Inflammatory macrophage treated with lipopolysaccharide for 4 hours (primary cell): ENCODE measurements around the gene DNASE2B.

Experiments used
- DNase-seq: peaks from one replicate; pipeline ENCODE4 v3.0.0-alpha.2; 2020

The DNASE2B gene

GRCh38 chr1:84376000-84376910, 22.0 kb upstream of the DNASE2B start:
- no peak for DNase-seq

DNA sequence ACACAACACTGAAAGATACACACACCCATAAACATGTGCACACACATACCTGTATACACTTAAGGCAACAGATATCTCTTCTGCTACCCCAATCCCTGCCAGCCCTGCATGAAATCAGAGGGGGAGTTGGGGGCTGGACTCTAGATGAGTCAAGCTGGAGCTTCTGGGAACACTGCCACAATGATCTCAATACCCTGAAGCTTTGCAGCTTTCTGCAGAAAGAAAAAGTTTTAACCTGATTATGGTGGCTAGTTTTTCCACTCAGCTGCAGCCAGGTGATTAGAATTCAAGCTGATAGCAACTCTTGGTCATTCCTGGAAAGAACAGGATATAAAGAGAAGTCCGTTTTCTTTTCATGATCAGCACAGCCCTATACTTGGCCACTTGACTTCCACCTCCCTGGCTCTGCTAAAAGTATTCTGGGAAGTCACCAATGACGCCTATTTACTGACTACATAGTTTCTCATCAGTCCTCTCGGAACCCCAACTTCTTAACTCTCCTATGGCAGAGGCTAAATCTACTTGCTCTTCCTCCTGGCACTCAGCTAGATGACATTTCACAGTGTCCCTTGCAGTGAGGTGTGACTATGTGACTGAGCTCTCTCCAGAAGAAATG, 20.7 kb upstream of the DNASE2B start:
- DNase-seq, result no peak

DNA sequence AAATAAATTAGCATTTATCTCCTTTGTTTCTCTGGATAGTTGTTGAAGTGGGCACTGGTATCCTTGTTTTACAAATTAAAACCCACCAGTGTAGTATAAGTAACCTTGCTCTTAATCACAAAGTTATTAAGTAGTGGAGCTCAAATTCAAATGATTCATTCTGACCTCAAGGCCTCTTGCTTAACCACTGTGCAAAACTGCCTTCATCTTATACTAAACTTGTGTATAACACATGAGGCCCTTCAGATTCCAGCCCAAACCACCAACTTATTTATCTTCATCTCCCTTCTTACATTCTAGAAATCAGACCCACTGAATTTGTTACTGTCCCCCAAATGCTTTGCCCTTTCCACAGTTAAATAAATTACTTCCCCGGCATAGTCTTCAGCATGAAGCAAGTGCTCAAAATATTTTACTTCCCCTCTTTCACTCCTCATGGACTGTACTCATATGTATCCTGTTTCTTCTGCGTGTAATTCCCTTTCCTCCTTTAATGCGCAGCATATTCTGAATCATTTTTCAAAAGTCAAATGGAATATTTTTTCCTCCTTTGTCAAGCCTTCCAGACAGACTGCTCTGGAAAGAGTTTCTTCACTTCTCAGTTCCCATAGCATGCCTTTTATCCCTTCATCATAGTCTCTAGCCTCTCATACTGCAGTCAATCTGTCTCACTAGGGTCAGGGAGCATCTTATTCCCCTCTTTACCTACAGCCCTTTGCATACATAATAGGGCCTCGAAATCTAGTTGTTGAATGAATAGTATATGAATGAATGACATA, 19.0 kb upstream of the DNASE2B start:
- peak; percentile 57 for DNase-seq

DNA sequence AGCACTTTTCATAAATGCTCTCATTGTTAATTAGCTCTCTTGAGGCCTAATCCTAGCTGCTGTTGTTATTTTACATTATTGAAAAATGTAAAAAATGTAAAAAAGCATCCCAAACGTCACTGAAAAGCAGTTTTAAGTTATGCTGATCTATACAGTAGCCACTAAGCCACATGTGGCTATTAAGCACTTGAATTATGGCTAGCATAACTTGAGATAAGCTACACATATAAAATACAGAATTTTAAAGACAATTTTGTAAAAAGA, 18.4 kb upstream of the DNASE2B start:
- DNase-seq, result no peak

DNA sequence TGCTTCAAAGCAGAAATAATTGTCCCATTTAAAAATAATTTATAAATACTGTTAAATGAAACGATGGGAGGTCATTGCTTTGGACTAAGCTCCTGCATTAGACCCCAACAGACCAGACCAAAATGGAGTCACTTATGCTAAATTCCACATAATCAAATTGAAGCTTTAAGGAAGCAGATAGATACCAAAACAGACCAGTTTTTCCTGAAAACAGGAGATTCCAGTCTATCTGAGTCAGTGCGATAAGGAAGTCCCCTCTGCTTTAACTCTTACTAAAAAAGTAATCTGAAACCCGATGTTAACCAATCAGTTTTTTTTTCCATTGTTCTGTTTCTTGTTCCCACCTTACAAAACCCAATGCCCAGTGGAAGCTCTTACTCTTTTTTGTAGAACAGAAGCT, 16.2 kb upstream of the DNASE2B start:
- DNase-seq, result no peak

GRCh38 chr1:84385347-84385746, 12.9 kb upstream of the DNASE2B start:
- no peak for DNase-seq

DNA sequence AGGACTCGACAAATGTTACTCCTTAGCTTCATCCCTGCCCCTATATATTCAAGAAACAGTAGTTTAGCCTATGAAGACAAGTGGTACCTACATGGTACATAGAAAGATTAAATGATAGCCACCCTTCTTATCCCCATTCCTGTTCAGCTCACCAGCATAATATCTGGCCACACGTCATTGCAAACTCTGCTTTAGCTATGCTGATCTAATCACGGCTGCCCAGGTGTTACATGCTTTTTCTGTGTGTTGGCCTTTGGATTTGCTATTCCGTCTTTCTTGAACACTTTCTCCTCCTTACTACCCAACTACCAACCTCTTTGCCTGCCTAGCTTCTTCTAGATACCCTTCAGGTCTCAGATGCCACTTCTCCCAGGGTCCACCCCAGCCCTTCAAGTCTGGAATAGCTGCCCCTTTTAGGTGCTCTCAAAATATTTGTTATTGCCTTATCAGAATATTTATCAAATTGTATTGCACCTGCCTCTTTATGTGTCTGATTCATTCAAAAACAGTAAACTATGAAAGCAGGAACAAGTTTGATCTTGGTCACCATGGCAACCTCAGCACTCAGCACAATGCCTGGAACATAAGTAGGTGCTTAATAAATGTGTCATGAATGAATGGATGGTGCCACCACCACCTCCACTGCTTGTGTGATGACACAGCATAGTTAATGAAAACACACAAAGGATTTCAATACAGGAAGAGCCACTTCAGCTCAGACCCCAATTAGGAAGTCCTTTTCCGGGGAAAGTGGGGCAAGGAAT, 11.4 kb upstream of the DNASE2B start:
- DNase-seq, result no peak

DNA sequence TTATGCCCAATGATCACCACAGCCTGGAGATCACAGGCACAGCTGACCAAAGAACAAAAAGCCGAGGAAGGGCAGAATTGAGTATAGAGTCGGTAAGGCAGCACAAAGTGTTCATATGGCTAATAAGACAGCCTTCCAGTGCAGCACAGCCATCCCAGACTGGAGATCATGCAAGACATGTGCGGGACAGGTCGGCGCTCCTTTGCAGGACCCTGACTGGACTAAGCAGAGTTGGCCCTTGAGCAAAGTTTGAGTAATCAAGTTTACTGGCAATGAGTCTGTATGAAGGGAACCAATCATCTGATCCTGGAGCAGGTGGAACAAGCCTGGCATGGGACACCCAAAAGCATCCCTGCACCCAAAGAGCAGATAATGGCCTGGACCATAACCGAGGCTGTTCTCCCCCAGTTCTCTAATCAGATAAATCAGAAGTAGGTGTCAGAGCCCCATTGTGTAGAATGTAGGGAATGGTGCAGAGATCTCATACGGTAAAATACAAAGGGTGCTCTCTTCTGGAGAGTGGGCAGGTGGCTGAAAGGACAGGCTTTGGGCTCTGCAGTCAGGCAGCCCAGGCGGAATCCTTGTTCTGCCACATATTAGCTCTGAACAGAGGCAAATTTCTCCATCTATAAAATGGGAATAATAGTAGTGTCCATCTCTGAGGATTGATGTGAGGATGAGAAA, 10.7 kb upstream of the DNASE2B start:
- no peak for DNase-seq

DNA sequence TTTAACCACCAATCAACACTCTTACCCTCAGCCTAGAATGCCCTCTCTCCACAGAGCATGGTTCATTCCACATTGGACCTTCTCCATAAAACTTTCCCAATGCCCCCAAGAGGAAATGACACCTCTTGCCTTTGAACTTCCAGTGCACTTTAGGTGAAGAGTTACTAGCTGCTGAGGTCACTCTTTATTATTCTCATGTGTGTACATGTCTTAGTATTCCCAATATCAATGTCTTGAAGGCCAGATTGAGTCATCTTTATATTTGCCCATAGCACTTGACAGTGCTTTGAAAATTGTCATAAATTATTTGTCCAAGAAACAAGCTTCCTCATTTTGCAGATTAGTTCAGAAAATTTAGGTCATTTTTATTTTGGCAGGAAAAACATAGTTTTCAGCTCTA, 8.1 kb upstream of the DNASE2B start:
- peak; percentile 61 for DNase-seq

DNA sequence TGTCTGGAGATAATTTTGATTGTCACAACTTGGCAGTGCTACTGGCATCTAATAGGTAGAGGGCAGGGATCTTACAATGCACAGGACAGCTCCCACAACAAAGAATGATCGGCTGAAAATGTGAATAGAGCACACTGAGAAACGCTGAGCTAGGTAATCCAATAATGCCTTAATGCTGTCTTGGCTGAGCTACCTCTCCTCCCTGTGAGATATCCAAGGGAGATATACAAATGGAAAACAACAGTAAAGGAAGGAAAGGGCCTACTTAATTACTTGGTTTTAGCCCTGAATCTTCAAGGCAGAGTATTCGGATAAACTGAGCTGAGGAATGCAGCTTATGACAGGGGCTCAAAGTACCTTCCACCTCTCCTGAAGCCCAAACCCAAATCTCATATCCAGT, 2.9 kb downstream of the DNASE2B start:
- DNase-seq, result no peak

DNA sequence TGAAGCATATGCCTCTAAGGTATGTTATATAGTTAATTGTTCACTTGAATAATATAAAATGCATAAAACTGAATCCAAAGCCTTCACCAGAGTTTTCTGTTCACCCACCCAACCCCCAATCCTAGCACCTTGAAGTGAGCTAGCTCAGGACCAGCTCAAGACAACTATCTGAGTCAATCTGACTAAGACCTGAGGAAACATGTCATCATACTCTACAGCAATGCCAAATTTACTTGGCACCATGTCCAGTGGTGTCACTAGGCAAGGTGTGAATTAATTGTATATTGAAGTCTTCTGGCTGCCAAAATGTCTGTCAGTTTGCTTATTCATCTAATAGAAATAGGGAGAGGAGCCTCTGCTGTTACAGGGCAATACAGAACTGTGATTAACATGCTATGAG, 3.8 kb downstream of the DNASE2B start:
- DNase-seq, result no peak

- no peak for DNase-seq
Measured at GRCh38 chr1:84402501-84402900, 4.2 kb downstream of the DNASE2B start.

DNA sequence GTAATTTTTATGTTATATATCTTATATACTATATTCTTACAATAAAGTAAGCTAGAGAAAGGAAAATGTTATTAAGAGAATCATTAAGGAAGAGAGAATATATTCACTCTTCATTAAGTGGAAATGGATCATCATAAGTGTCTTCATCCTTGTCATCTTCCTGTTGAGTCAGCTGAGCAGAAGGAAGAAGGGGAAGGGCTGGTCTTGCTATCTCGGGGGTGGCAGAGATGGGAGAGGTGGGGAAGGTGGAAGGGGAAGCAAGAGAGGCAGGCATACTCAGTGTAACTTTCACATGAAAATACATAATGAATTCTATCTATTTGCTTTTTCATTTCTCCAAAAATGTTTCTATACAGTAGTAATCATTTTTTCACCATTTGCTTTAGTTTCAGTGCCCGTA, 5.1 kb downstream of the DNASE2B start:
- DNase-seq, result peak; percentile 72

DNA sequence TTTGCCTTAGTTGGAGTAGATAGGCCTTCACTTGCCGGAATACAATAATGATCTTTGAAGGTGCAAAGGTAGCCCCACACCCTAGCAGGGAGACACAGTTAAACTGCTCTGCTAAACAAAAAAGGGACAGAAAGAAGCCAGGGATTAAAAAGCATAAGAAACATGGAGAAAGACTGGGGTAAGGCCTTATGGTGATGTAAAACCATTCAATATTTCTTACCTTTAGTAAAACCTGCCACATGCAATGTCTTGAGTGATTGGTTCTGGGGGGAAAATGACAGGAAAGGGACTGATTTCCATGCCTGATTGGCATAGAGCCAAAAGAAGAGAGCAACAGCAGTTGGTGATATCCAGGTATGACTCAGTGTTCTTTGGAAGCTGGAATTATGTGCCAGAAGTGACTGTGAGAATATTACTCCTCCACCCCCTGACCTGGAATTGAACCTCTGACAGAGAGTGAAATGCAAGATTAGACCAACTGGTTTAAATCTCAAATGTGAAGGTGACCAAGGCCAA, 8.1 kb downstream of the DNASE2B start:
- DNase-seq, result no peak

GRCh38 chr1:84407524-84407923, 9.2 kb downstream of the DNASE2B start:
- DNase-seq, result no peak

- DNase-seq, result peak; percentile 85
Measured at GRCh38 chr1:84407958-84408422, 9.7 kb downstream of the DNASE2B start.

- DNase-seq, result no peak
Measured at GRCh38 chr1:84409888-84410287, 11.6 kb downstream of the DNASE2B start.

- DNase-seq, result peak; percentile 32
Measured at GRCh38 chr1:84410328-84411095, 12.2 kb downstream of the DNASE2B start.

GRCh38 chr1:84412316-84412942, 14.1 kb downstream of the DNASE2B start:
- no peak for DNase-seq

DNA sequence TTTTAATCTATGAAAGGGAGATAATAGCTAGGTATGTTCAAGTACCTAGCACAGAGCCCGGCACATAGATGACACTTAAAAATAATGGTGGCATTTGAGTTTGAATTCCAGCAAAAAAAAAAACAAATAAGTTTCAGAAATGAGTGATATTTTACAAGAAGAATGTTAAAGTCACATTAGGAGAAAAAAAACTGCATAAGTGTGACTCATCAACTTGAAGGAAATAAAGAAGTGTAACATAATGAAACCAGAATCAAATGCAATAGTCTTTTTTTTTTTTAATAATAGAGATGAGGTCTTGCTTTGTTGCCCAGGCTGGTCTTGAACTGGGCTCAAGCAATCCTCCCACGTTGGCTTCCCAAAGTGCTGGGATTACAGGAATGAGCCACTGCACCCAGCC, 17.1 kb downstream of the DNASE2B start:
- DNase-seq, result peak; percentile 56

GRCh38 chr1:84422909-84423308, 24.6 kb downstream of the DNASE2B start:
- DNase-seq, result no peak
